ENCODE results near the gene HAS3.
"Not testable (repeated sequence)": the region's sequence is repeated elsewhere in the genome, so short reads cannot be mapped to it uniquely, and the experiment has no call there.

HAS3 gene

GRCh38 chr16:69149621-69150020 lies 44.2 kb downstream of the HAS3 start:
- not testable (repeated sequence) for H3K4me1 ChIP-seq (ENCODE audit: control insufficient read depth, insufficient read depth, low read length); H3K27ac ChIP-seq (ENCODE audit: low read depth, low read length); H3K27me3 ChIP-seq (ENCODE audit: control insufficient read depth, insufficient read depth, low read length); H3K4me3 ChIP-seq (ENCODE audit: low read depth, low read length); H3K9me3 ChIP-seq (ENCODE audit: control insufficient read depth, insufficient read depth, low read depth, low read length); H3K9ac ChIP-seq (ENCODE audit: low read length)
- peaks cover 77% of the 10 kb centered on the region for H3K36me3 ChIP-seq (ENCODE audit: control insufficient read depth, insufficient read depth, low read length)

GRCh38 chr16:69150146-69150865 lies 44.9 kb downstream of the HAS3 start:
- Histone ChIP-seq H3K4me3 (ENCODE audit: low read depth, low read length) (no peak overlapping the region), H3K27me3 (ENCODE audit: control insufficient read depth, insufficient read depth, low read length) (no peaks in the 10 kb centered on the region), H3K27ac (ENCODE audit: low read depth, low read length) (no peak overlapping the region), H3K9ac (ENCODE audit: low read length) (no peak overlapping the region), H3K4me1 (ENCODE audit: control insufficient read depth, insufficient read depth, low read length) (no peaks in the 10 kb centered on the region), H3K36me3 (ENCODE audit: control insufficient read depth, insufficient read depth, low read length) (peaks cover 80% of the 10 kb centered on the region), H3K9me3 (ENCODE audit: control insufficient read depth, insufficient read depth, low read depth, low read length) (no peaks in the 10 kb centered on the region)

GRCh38 chr16:69157196-69157595 lies 51.7 kb downstream of the HAS3 start:
- no peaks in the 10 kb centered on the region for H3K27me3 ChIP-seq (ENCODE audit: control insufficient read depth, insufficient read depth, low read length)
- no peak overlapping the region for H3K9ac ChIP-seq (ENCODE audit: low read length)
- H3K36me3 ChIP-seq (ENCODE audit: control insufficient read depth, insufficient read depth, low read length) = peaks cover 88% of the 10 kb centered on the region
- no peak overlapping the region for H3K27ac ChIP-seq (ENCODE audit: low read depth, low read length)
- no peaks in the 10 kb centered on the region for H3K4me1 ChIP-seq (ENCODE audit: control insufficient read depth, insufficient read depth, low read length)
- no peaks in the 10 kb centered on the region for H3K9me3 ChIP-seq (ENCODE audit: control insufficient read depth, insufficient read depth, low read depth, low read length)
- H3K4me3 ChIP-seq (ENCODE audit: low read depth, low read length) = no peak overlapping the region

GRCh38 chr16:69160192-69160591 lies 54.7 kb downstream of the HAS3 start:
- Histone ChIP-seq H3K4me3 (ENCODE audit: low read depth, low read length) (no peak overlapping the region), H3K27me3 (ENCODE audit: control insufficient read depth, insufficient read depth, low read length) (no peaks in the 10 kb centered on the region), H3K4me1 (ENCODE audit: control insufficient read depth, insufficient read depth, low read length) (no peaks in the 10 kb centered on the region), H3K36me3 (ENCODE audit: control insufficient read depth, insufficient read depth, low read length) (peaks cover 83% of the 10 kb centered on the region), H3K27ac (ENCODE audit: low read depth, low read length) (no peak overlapping the region), H3K9me3 (ENCODE audit: control insufficient read depth, insufficient read depth, low read depth, low read length) (no peaks in the 10 kb centered on the region), H3K9ac (ENCODE audit: low read length) (no peak overlapping the region)

GRCh38 chr16:69165584-69165983 lies 60.1 kb downstream of the HAS3 start:
- Histone ChIP-seq H3K4me3 (ENCODE audit: low read depth, low read length) (no peak overlapping the region), H3K27ac (ENCODE audit: low read depth, low read length) (no peak overlapping the region), H3K9me3 (ENCODE audit: control insufficient read depth, insufficient read depth, low read depth, low read length) (no peaks in the 10 kb centered on the region), H3K9ac (ENCODE audit: low read length) (no peak overlapping the region), H3K36me3 (ENCODE audit: control insufficient read depth, insufficient read depth, low read length) (peaks cover 87% of the 10 kb centered on the region), H3K27me3 (ENCODE audit: control insufficient read depth, insufficient read depth, low read length) (no peaks in the 10 kb centered on the region), H3K4me1 (ENCODE audit: control insufficient read depth, insufficient read depth, low read length) (no peaks in the 10 kb centered on the region)

- H3K4me3 ChIP-seq (ENCODE audit: low read depth, low read length) = no peak overlapping the region
- peaks cover 79% of the 10 kb centered on the region for H3K36me3 ChIP-seq (ENCODE audit: control insufficient read depth, insufficient read depth, low read length)
- H3K27me3 ChIP-seq (ENCODE audit: control insufficient read depth, insufficient read depth, low read length) = no peaks in the 10 kb centered on the region
- no peak overlapping the region for H3K27ac ChIP-seq (ENCODE audit: low read depth, low read length)
- H3K4me1 ChIP-seq (ENCODE audit: control insufficient read depth, insufficient read depth, low read length) = no peaks in the 10 kb centered on the region
- H3K9me3 ChIP-seq (ENCODE audit: control insufficient read depth, insufficient read depth, low read depth, low read length) = no peaks in the 10 kb centered on the region
- no peak overlapping the region for H3K9ac ChIP-seq (ENCODE audit: low read length)
Measured at GRCh38 chr16:69166221-69166833, 60.9 kb downstream of the HAS3 start.

GRCh38 chr16:69166946-69167930 lies 61.8 kb downstream of the HAS3 start:
- no peak overlapping the region for H3K4me3 ChIP-seq (ENCODE audit: low read depth, low read length)
- no peaks in the 10 kb centered on the region for H3K9me3 ChIP-seq (ENCODE audit: control insufficient read depth, insufficient read depth, low read depth, low read length)
- H3K27me3 ChIP-seq (ENCODE audit: control insufficient read depth, insufficient read depth, low read length) = no peaks in the 10 kb centered on the region
- H3K4me1 ChIP-seq (ENCODE audit: control insufficient read depth, insufficient read depth, low read length) = peaks cover 4% of the 10 kb centered on the region; the same call in 1 of the 2 replicates
- H3K36me3 ChIP-seq (ENCODE audit: control insufficient read depth, insufficient read depth, low read length) = peaks cover 74% of the 10 kb centered on the region
- no peak overlapping the region for H3K27ac ChIP-seq (ENCODE audit: low read depth, low read length)
- no peak overlapping the region for H3K9ac ChIP-seq (ENCODE audit: low read length)
